K562 (cell line): Measurements from ENCODE around the gene PLCD4. TPM values are rescaled to one million over a fixed set of nuclear protein-coding genes. Genes with fewer than 3 reads are reported as not detected.

Experiments used
- ATAC-seq: fragments of 200-7000 bp; cut with Tn5 transposase; 3 replicates; pipeline ENCODE4 v1.9.1; 2020; ENCODE audit warnings: moderate library complexity
- BruUV-seq: library from RNA; stranded (reverse); fragments of 400-500 nt; replicated peaks from 2 replicates; lab custom pipeline; 2021; lab: Mats Ljungman, UMichigan
- CTCF ChIA-PET: fragments of 300-600 bp; formaldehyde crosslinking; extraction: SDS; loops from one replicate; lab custom pipeline; 2021; ENCODE audit warnings: low intra/inter-chr PET ratio; lab: Yijun Ruan, JAX
- POLR2A ChIA-PET: fragments of 300-600, 350-650 bp; sonication (Branson Sonifier 250); formaldehyde crosslinking; extraction: SDS; loops from one replicate; lab custom pipeline; 2021; ENCODE audit warnings: antibody characterized with exemption, inconsistent platforms; lab: Yijun Ruan, JAX
- DNase-seq, 4 experiments: peaks; one replicate each; pipeline versions ENCODE4 v3.0.0 to v3.0.0-alpha.2; 2011 to 2018; ENCODE audit warnings: low spot score in 3 of 4, mixed read lengths in 3 of 4; ENCODE audit errors: extremely low read depth in 1 of 4
- FAIRE-seq: peaks from 2 replicates; lab custom pipeline; 2011; peaks lifted over from hg19 to GRCh38; lab: Jason Lieb, UNC
- H2AFZ ChIP-seq: 2 replicates; pipeline ENCODE4 v1.6.0; 2011; ENCODE audit warnings: low read depth, low read length, control low read depth, inconsistent platforms
- H3K27ac ChIP-seq: fragments of 200-600 bp; 3 replicates; pipeline ENCODE4 v1.8.0; 2011; ENCODE audit warnings: low read depth, mild to moderate bottlenecking, control low read depth, inconsistent platforms, low read length, moderate library complexity, mixed read lengths; ENCODE audit errors: extremely low read depth
- H3K27me3 ChIP-seq, 2 experiments: fragments of 300-600 bp in 1 of 2; 2 replicates in 1 of 2; 3 replicates in 1 of 2; pipeline versions ENCODE4 v1.6.0 to v1.8.0; 2011; ENCODE audit warnings: inconsistent platforms in 2 of 2, low read length in 2 of 2, mild to moderate bottlenecking in 1 of 2, mixed read lengths in 1 of 2, moderate library complexity in 1 of 2; ENCODE audit not compliant: control insufficient read depth in 2 of 2, insufficient read depth in 2 of 2
- H3K36me3 ChIP-seq: fragments of 300-600 bp; 3 replicates; pipeline ENCODE4 v1.8.0; 2011; ENCODE audit warnings: mild to moderate bottlenecking, low read length, inconsistent platforms; ENCODE audit not compliant: control insufficient read depth, insufficient read depth
- H3K4me1 ChIP-seq, 2 experiments: fragments of 200-600 bp in 1 of 2; replicated peaks in 1 of 2; 2 replicates in 1 of 2; 3 replicates in 1 of 2; pipeline versions ENCODE4 v1.5.1 to v1.8.0; 2011; ENCODE audit warnings: inconsistent platforms in 2 of 2, low read length in 2 of 2, mild to moderate bottlenecking in 1 of 2, mixed read lengths in 1 of 2, moderate library complexity in 1 of 2; ENCODE audit not compliant: control insufficient read depth in 2 of 2, insufficient read depth in 2 of 2
- H3K4me2 ChIP-seq: 2 replicates; pipeline ENCODE4 v1.6.1; 2011; ENCODE audit warnings: low read length, control low read depth, inconsistent platforms, mixed read lengths; ENCODE audit not compliant: insufficient read depth
- H3K4me3 ChIP-seq: fragments of 200-600 bp; sonication (generic), shearing (Covaris generic); 2 replicates; pipeline ENCODE4 v1.5.1; 2016; ENCODE audit warnings: control low read depth, inconsistent platforms
- H3K79me2 ChIP-seq: fragments of 200-600 bp; 3 replicates; pipeline ENCODE4 v1.8.0; 2011; ENCODE audit warnings: low read length, inconsistent platforms; ENCODE audit not compliant: control insufficient read depth, insufficient read depth
- H3K9ac ChIP-seq, 2 experiments: 2 replicates each; pipeline versions ENCODE4 v1.6.0 to v1.6.1; 2011; ENCODE audit warnings: low read depth in 2 of 2, low read length in 2 of 2, control low read depth in 1 of 2, inconsistent platforms in 1 of 2, mild to moderate bottlenecking in 1 of 2, mixed read lengths in 1 of 2; ENCODE audit not compliant: insufficient read depth in 1 of 2
- H3K9me1 ChIP-seq: one replicate; pipeline ENCODE4 v1.6.0; 2011; ENCODE audit warnings: inconsistent platforms, mild to moderate bottlenecking, low read length, moderate library complexity; ENCODE audit not compliant: control insufficient read depth, insufficient read depth
- H3K9me3 ChIP-seq: replicated peaks from 2 replicates; pipeline ENCODE4 v1.5.1; 2011; ENCODE audit warnings: low read depth, low read length, inconsistent platforms; ENCODE audit not compliant: control insufficient read depth, insufficient read depth
- H4K20me1 ChIP-seq: replicated peaks from 2 replicates; pipeline ENCODE4 v1.6.1; 2011; ENCODE audit warnings: low read length, inconsistent platforms, mixed read lengths; ENCODE audit not compliant: control insufficient read depth, insufficient read depth
- ARID3A ChIP-seq: IDR thresholded peaks from 2 replicates; pipeline ENCODE4 v1.6.1; 2012; ENCODE audit warnings: low read depth, low read length, improper control_type of control experiment, borderline replicate concordance
- CEBPB ChIP-seq: fragments of 450-650 bp; IDR thresholded peaks from 2 replicates; pipeline ENCODE4 v1.6.1; 2016; ENCODE audit warnings: missing genetic modification characterization, missing compliant biosample characterization
- CGGBP1 ChIP-seq: fragments of 250-450 bp; sonication (Bioruptor Pico); IDR thresholded peaks from 2 replicates; pipeline ENCODE4 v1.9.0; 2021; ENCODE audit warnings: mild to moderate bottlenecking
- CTCF ChIP-seq, 3 experiments: IDR thresholded peaks in 2 of 3; conservative IDR thresholded peaks in 1 of 3; 2 replicates each; pipeline ENCODE4 v1.5.1; 2011 to 2012; ENCODE audit warnings: low read length in 3 of 3, mild to moderate bottlenecking in 3 of 3, control low read depth in 2 of 3, improper control_type of control experiment in 1 of 3, inconsistent platforms in 1 of 3, low read depth in 1 of 3, mixed read lengths in 1 of 3, moderate library complexity in 1 of 3; ENCODE audit not compliant: insufficient read depth in 2 of 3
- CXXC5 ChIP-seq: fragments of 250-450 bp; sonication (Bioruptor Pico); IDR thresholded peaks from 2 replicates; pipeline ENCODE4 v1.8.0; 2022; ENCODE audit warnings: inconsistent platforms, mild to moderate bottlenecking, moderate library complexity
- ELF4 ChIP-seq: fragments of 450-650 bp; formaldehyde crosslinking; IDR thresholded peaks from 2 replicates; pipeline ENCODE4 v1.4.0; 2022; ENCODE audit warnings: missing genetic modification characterization
- GABPA ChIP-seq: fragments of 200-800 bp; sonication (Bioruptor generic); conservative IDR thresholded peaks from 2 replicates; pipeline ENCODE4 v1.6.1; 2016; ENCODE audit warnings: low read depth, missing genetic modification characterization, missing compliant biosample characterization
- MLX ChIP-seq, 2 experiments: fragments of 450-650 bp in 1 of 2; sonication (generic) in 1 of 2; formaldehyde crosslinking; conservative IDR thresholded peaks; 2 replicates each; pipeline versions ENCODE4 v1.4.0 to v1.8.1; 2020 to 2022; ENCODE audit warnings: mild to moderate bottlenecking in 1 of 2, missing genetic modification reagents in 1 of 2
- MXD1 ChIP-seq: fragments of 250-450 bp; sonication (Bioruptor Pico); IDR thresholded peaks from 2 replicates; pipeline ENCODE4 v1.8.0; 2021; ENCODE audit warnings: borderline replicate concordance, mild to moderate bottlenecking, moderate library complexity; ENCODE audit not compliant: poor library complexity, severe bottlenecking
- RBFOX2 ChIP-seq: fragments of 200-400 bp; formaldehyde crosslinking; IDR thresholded peaks from 2 replicates; pipeline ENCODE4 v1.6.1; 2017; ENCODE audit warnings: low read depth, mild to moderate bottlenecking, low read length, moderate library complexity
- RHOXF2B ChIP-seq: fragments of 250-450 bp; sonication (Bioruptor Pico); conservative IDR thresholded peaks from 2 replicates; pipeline ENCODE4 v1.5.1; 2021
- SRF ChIP-seq, 2 experiments: fragments of 250-450, 450-650 bp in 1 of 2; sonication (Bioruptor Pico) in 1 of 2; sonication (generic) in 1 of 2; formaldehyde crosslinking; IDR thresholded peaks; 2 replicates each; pipeline versions ENCODE4 v1.5.0 to v1.5.1; 2020 to 2022; ENCODE audit warnings: mild to moderate bottlenecking in 1 of 2, missing genetic modification reagents in 1 of 2
- ZFP36 ChIP-seq: fragments of 150-350 bp; IDR thresholded peaks from 2 replicates; pipeline ENCODE4 v1.6.1; 2018; ENCODE audit warnings: low read length, low read depth; ENCODE audit not compliant: partially characterized antibody
- ZNF133 ChIP-seq: fragments of 250-450 bp; sonication (Bioruptor Pico); IDR thresholded peaks from 2 replicates; pipeline ENCODE4 v1.4.0; 2020; ENCODE audit warnings: mild to moderate bottlenecking
- WGBS: fragments of 100-300 bp; shearing (Covaris generic); methylation state at CpG from one replicate; pipeline ENCODE4 v1.1.6; 2016; ENCODE audit warnings: low coverage, mixed read lengths; ENCODE audit not compliant: insufficient coverage; ENCODE audit errors: missing lambda C conversion rate; 5-methylcytosine and 5-hydroxymethylcytosine counted together
- in situ Hi-C: fragments of 300-500 bp; cut with MboI; formaldehyde crosslinking; loops from 4 replicates; pipeline ENCODE4 v1.15.0; 2018; ENCODE audit warnings: inconsistent platforms, mixed read lengths
- intact Hi-C: fragments of 100-400 bp; cut with micrococcal nuclease; formaldehyde crosslinking; loops from 2 replicates; pipeline ENCODE4 v1.14.2; 2022
- polyA plus RNA-seq, 8 experiments: library from polyadenylated mRNA; depleted of rRNA in 4 of 8; stranded (reverse) in 5 of 8; unstranded in 3 of 8; fragments of >200 nt; fragmentation: Nextera tagmentation in 2 of 8; fragmentation: Illumina TruSeq in 1 of 8; extraction: Ambion mirVana in 2 of 8; extraction: Trizol in 1 of 8; gene quantifications; 2 replicates each; pipeline versions ENCODE4 v1.2.1 to v1.2.3, GENCODE V29; 2011 to 2014; ENCODE audit warnings: inconsistent platforms in 1 of 8, missing spikeins in 1 of 8
- total RNA-seq, 7 experiments: library from RNA; depleted of rRNA in 6 of 7; stranded (reverse); fragments of >200 nt in 6 of 7; fragmentation: Illumina TruSeq in 2 of 7; extraction: Trizol in 2 of 7; gene quantifications; 2 replicates each; pipeline versions ENCODE4 v1.2.1 to v1.2.3, GENCODE V29; 2011 to 2021; ENCODE audit warnings: low replicate concordance in 1 of 7

PLCD4 gene
- total and polyA plus RNA-seq, 9 of the 15 experiments (the other 6 are each of a cell fraction or from before 2014, with no cell fraction given) = 0.13 to 0.38 TPM; not detected in 7

GRCh38 chr2:218648088-218648786, 40.5 kb downstream of the PLCD4 start:
- Histone ChIP-seq H4K20me1 (no peaks in the 10 kb centered on the region), H3K4me2 (no peak overlapping the region), H3K9me1 (no peaks in the 10 kb centered on the region), H3K9me3 (no peaks in the 10 kb centered on the region), H2AFZ (no peak overlapping the region), H3K4me3 (no peak overlapping the region), H3K4me1 (no peaks in the 10 kb centered on the region), H3K79me2 (0 out of 3 replicates have a peak, but pooled peaks cover 4% of the 10 kb centered on the region), H3K27ac (no peak overlapping the region), H3K36me3 (peaks cover 86% of the 10 kb centered on the region), H3K27me3 (no peaks in the 10 kb centered on the region), H3K9ac (no peak overlapping the region)
- intact Hi-C loops = loop anchor here (10.0 kb wide), 2 partner anchors 243 to 373 kb away; partner anchors contain the start of genes AAMP and PNKD
- in situ Hi-C loops = no loop called here
- POLR2A ChIA-PET = interaction anchor here (0.7 to 0.9 kb wide), 2 partner anchors 11 to 19 kb away, joined by 3 to 5 read pairs; partner anchors contain the start of genes BCS1L and ZNF142
- 72% methylated on average over 9 of the region's 9 CpGs for WGBS
- no TSS peak for BruUV-seq
- ATAC-seq = peak; percentile 93
- FAIRE-seq = peak; percentile 81
- CTCF ChIA-PET = interaction anchor here (0.7 to 0.9 kb wide), 2 partner anchors 167 to 375 kb away, joined by 3 to 5 read pairs; no protein-coding TSS in a partner anchor
- peak; percentile 23 to 50 (median 44) for DNase-seq
- TF ChIP-seq ZNF133 (CRISPR knock-in tag) (no peak), ELF4 (CRISPR knock-in tag) (no peak), CEBPB (tag) (0 out of 2 replicates have a peak, but pooled peaks have one; percentile 44), MLX (CRISPR knock-in tag; conservative IDR thresholded peaks at IDR 0.05) (no peak), CTCF (IDR thresholded peaks at IDR 0.05 in 2 of 3, conservative IDR thresholded peaks at IDR 0.05 in 1 of 3; ENCODE audit: insufficient read depth in 2 of 3, low read depth in 1 of 3, low read length in 3 of 3) (peak; percentile 62 to 82 (median 68)), MXD1 (no peak), CGGBP1 (CRISPR knock-in tag) (no peak), SRF (CRISPR knock-in tag; IDR thresholded peaks at IDR 0.05) (no peak), RHOXF2B (CRISPR knock-in tag) (no peak), GABPA (no peak), ARID3A (no peak), RBFOX2 (no peak), ZFP36 (no peak), CXXC5 (CRISPR knock-in tag) (no peak)
